ENCODE results near the gene CD84.
"Not testable (repeated sequence)": the region's sequence is repeated elsewhere in the genome, so short reads cannot be mapped to it uniquely, and the experiment has no call there.

The CD84 gene, protein sequence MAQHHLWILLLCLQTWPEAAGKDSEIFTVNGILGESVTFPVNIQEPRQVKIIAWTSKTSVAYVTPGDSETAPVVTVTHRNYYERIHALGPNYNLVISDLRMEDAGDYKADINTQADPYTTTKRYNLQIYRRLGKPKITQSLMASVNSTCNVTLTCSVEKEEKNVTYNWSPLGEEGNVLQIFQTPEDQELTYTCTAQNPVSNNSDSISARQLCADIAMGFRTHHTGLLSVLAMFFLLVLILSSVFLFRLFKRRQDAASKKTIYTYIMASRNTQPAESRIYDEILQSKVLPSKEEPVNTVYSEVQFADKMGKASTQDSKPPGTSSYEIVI

GRCh38 chr1:160579216-160579701, at the start of gene CD84:
TSS of gene CD84 (minus strand) at chr1:160579496. CDS start at chr1:160579437, 59 bp downstream.
- peak within 1 kb of the TSS in 6 of 7 experiments; percentile 6 to 32 (median 24) for H3K4me3 ChIP-seq
- peak within 1 kb of the TSS in 19 of 21 experiments; percentile 4 to 97 (median 63) for H3K27ac ChIP-seq

DNA sequence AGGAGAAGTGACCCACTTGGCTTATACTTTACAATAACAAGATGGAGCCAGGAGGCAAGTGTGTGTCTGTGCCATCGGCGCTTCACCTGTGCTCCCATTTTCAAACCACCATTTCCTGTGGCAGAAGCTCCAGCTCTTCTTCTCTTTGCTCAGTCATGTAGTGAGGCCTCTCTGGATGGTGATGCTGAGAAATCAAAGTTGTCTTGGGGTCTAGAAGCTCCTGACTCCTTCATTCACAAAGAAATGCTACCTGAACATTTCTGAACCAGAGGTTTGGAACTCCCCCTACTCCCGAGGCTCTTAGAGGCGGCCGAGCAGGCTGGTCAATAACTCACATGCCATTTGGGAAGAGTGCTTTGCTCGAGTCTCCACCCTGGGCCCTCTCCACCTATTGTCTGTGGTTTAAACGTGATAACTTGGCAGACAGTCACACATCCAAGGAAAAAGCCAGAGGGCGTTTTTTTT, 49.5 kb upstream of the CD84 start:
- Histone ChIP-seq H3K27ac (peak overlapping the region in 12 of 21 experiments; percentile 1 to 84 (median 66)), H3K4me3 (no peak overlapping the region)

DNA sequence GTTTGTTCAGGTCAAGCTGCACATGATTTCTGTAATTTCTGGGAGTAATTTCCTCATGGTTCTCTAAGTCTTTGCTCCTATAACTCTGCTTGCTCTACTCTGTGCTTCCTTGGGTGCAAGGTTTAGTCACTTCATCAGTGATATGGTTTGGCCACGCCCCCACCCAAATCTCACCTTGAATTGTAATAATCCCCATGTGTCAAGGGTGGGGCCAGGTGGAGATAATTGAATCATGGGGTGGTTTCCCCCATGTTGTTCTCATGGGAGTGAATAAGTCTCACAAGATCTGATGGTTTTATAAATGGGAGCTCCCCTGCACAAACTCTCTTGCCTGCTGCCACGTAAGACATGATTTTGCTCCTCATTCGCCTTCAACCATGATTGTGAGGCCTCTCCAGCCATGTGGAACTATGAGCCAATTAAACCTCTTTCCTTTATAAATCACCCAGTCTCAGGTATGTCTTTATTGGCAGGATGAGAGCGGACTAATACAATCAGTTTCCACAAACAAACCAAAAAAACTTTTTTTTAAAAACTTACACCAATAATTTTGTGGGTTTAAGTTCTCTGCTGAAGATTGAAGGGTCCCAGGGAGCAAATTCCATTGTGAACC, 48.5 kb upstream of the CD84 start:
- peak overlapping the region in 3 of 21 experiments; percentile 80 to 84 (median 80) for H3K27ac ChIP-seq
- not testable (repeated sequence) for H3K4me3 ChIP-seq

GRCh38 chr1:160626509-160627342, 47.4 kb upstream of the CD84 start:
- no peak overlapping the region for H3K4me3 ChIP-seq
- H3K27ac ChIP-seq, result peak overlapping the region in 7 of 21 experiments; percentile 5 to 72 (median 13)

DNA sequence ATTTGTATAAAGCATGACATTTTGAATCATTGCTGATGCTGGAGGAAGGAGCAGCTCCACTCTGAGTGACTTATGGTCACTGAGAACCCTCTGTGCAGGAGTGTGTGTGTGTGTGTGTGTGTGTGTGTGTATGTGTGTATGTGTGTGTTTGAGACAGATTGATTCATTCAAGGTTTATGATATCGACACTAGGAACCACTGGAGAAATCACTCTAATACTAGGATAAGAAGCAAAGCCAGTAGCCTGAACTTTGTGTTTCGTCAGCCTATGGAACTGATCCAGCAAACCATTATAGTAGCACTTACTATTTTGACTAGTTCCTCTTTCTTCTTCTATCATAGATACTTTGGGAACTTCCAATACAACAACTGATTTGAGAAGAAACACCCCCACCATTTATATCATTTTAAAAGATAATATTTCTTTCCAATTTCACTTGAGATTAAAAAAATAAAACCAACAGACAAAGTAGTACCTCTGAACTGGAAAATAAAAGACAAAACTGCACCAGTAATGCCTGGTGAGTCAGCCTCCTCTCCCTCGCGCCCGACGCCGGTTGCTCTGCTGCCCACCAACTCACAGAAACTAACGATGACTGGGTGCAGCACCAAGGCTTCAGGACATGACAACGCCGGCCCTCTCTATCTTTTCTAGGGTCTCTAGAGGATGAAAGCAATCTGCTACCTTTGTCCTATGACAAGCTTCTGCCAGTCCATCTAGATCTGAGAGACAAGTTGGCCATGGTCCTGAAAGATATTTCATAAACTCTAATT, 46.6 kb upstream of the CD84 start:
- peak overlapping the region in 7 of 21 experiments; percentile 5 to 72 (median 13) for H3K27ac ChIP-seq
- no peak overlapping the region for H3K4me3 ChIP-seq

DNA sequence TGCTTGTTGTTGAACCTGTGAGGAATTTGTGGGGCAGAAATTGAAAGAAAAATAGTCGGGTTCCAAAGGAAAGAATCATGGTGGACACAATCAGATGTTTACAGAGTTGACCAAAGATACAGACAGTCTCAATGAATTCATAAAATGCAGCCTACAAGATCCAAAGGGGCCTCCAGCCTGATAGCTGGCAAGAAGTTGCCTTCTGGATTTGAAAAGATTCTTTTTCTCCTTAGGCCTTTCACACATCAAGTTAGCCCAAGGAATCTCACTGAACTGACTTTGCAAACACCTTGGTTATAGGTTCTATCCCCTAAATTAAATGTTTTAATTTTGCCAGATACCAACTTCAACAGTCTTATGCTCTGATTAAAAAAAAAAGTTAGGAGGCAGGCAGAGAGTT, 46.0 kb upstream of the CD84 start:
- H3K27ac ChIP-seq, result peak overlapping the region in 4 of 21 experiments; percentile 9 to 72 (median 44)
- no peak overlapping the region for H3K4me3 ChIP-seq

DNA sequence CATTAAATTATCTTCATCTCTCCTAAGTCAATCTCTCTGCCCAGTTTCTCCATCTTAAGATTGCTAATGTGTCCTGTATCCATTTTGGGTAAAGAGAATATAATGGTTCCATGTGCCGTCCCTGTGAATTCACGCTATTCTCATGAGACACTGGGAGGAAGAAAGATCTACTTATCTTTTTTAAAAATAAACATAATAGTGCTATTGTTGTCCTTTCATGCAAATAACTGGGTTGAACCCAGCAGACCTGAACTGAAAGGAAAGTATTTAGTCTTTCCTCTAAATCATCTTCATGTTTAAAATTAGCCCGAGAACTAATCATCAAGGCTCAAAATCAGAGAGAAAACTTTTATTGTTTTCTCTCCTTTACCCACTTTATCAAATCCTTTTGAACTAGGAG, 45.2 kb upstream of the CD84 start:
- H3K4me3 ChIP-seq, result no peak overlapping the region
- H3K27ac ChIP-seq, result peak overlapping the region in 3 of 21 experiments; percentile 2 to 72 (median 54)

DNA sequence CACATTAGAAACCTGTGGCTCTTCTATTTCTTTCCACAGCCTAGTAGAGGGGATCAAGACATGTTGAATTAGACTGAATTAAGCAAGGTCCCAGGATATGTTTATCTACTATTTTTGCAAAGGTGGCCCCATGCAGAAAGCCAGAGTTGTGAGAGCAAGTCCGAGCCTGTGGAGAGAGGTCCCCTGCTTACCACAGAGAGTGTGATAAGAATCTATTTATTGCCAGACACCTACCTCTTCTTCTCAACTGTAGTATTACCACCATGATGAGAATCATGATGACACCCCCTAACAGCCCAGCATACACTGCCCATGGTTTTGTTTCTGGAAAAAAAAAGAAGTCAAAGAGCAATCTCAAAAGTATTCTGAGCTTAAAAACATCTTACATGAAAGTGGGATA, 44.6 kb upstream of the CD84 start:
- Histone ChIP-seq H3K27ac (peak overlapping the region in 5 of 21 experiments; percentile 13 to 72 (median 54)), H3K4me3 (no peak overlapping the region)

GRCh38 chr1:160623227-160623633, 43.9 kb upstream of the CD84 start:
- Histone ChIP-seq H3K27ac (peak overlapping the region in 4 of 21 experiments; percentile 40 to 72 (median 56)), H3K4me3 (no peak overlapping the region)

- Histone ChIP-seq H3K4me3 (no peak overlapping the region), H3K27ac (peak overlapping the region in 2 of 21 experiments; percentile 40 to 72)
Observed at GRCh38 chr1:160622501-160623226, 43.4 kb upstream of the CD84 start.

DNA sequence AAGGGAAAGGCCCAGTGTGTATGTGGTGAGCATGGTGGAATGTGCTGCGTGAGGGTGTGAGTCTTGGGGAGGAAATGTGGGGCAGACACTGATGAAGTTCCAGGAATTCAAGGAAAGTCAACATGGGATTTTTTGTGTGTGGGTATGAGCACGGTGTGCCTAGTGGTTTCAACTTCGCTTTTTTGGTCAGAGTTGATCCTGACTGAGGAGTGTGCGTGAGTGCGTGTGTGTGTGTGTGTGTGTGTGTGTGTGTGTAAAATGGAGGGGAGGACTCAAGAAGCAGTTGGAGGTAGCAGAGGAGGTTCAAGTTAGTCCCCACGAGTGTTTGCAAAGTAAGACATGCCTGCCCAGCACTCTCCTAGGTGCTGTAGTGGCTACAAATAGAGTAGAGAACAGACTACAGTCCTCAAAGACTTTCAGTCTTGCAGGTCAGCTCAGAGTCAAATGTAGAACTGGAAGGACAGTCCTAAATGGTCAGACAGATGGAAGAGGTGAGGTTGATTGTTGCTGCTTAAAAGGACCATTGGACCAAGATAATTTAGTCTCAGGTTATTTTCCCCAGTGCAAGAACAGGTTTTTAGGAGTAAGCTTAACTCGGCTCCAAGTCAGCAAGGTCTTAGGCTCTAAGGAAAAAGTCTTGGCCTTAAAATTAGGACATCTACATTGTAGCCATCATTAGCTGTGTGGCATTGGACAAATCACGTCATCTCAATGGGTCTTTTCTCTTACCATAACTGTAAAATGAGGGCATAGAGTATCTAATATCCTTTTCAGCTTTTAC, 42.5 kb upstream of the CD84 start:
- Histone ChIP-seq H3K4me3 (no peak overlapping the region), H3K27ac (peak overlapping the region in 1 of 21 experiments; percentile 72)

- peak overlapping the region in 1 of 21 experiments; percentile 72 for H3K27ac ChIP-seq
- no peak overlapping the region for H3K4me3 ChIP-seq
Observed at GRCh38 chr1:160620942-160621632, 41.8 kb upstream of the CD84 start.

- H3K27ac ChIP-seq, result no peak overlapping the region
- no peak overlapping the region for H3K4me3 ChIP-seq
Observed at GRCh38 chr1:160619742-160620277, 40.5 kb upstream of the CD84 start.

DNA sequence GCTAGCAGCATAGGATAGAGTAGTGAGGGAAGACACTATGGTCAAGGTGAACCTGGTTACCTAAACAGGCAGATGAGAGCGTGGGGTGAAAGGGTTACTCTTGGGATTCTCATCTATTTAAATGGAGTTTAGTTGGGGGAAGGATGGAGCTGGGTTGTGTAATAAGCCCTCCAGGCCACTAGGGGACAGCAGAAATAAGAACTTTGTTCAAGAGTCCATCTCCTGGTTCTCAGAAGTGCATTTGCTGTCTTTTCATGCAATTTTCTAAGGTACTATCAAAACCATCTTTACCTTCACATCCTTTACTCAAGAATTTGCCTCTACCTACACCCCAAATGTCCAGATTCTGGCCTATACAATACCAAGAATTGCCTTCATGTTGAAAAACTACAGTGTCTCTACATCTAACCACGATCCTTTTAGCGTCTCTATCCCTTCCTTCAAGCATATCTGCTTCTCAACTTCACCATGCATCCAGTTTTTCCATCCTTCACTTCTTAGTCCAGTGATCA, 39.5 kb upstream of the CD84 start:
- Histone ChIP-seq H3K4me3 (no peak overlapping the region), H3K27ac (no peak overlapping the region)

DNA sequence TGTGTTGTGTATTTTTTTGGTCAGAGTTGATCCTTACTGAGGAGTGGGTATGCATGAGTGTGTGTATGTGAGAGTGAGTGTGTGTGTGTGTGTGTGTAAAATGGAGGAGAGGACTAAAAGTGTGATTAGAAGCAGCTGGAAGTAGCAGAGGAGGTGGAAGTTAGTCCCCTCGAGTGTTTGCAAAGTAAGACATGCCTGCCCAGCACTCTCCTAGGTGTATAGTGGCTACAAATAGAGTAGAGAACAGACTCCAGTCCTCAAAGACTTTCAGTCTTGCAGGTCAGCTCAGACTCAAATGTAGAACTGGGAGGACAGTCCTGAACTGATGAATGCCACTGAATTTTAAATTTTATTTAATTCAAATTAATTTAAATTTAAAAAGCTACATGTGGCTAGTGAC, 39.0 kb upstream of the CD84 start:
- H3K27ac ChIP-seq, result no peak overlapping the region
- H3K4me3 ChIP-seq, result no peak overlapping the region

- Histone ChIP-seq H3K27ac (no peak overlapping the region), H3K4me3 (no peak overlapping the region)
Observed at GRCh38 chr1:160615660-160616059, 36.4 kb upstream of the CD84 start.

GRCh38 chr1:160614410-160614809, 35.1 kb upstream of the CD84 start:
- no peak overlapping the region for H3K27ac ChIP-seq

More at GRCh38 chr1:160614410-160614809, 35.1 kb upstream of the CD84 start:
- no peak overlapping the region for H3K4me3 ChIP-seq
